Natural killer cell (primary cell): ENCODE results near the gene PWWP2B. TPM values are rescaled to one million over a fixed set of nuclear protein-coding genes. Genes with fewer than 3 reads are reported as not detected.

Experiments used
- ATAC-seq, 3 donors: fragments of 150-1000 bp in 2 of 3; fragments of 200-7000 bp in 1 of 3; cut with Tn5 transposase; 1 replicate in 1 of 3; 2 replicates in 2 of 3; pipeline ENCODE4 v1.10.0; 2021; ENCODE audit warnings: mild to moderate bottlenecking in 2 of 3, moderate library complexity in 2 of 3
- DNase-seq, 2 donors: peaks; one replicate each; pipeline versions ENCODE4 v3.0.0 to v3.0.0-alpha.2; 2013 to 2021; ENCODE audit warnings: mixed read lengths in 1 of 2
- H3K27ac ChIP-seq: one replicate; pipeline ENCODE4 v1.5.1; 2013; ENCODE audit warnings: mild to moderate bottlenecking, low read length
- H3K27me3 ChIP-seq: one replicate; pipeline ENCODE4 v1.6.1; 2013; ENCODE audit warnings: low read length; ENCODE audit not compliant: control insufficient read depth, insufficient read depth
- H3K36me3 ChIP-seq: one replicate; pipeline ENCODE4 v1.6.1; 2013; ENCODE audit warnings: low read length; ENCODE audit not compliant: control insufficient read depth, insufficient read depth
- H3K4me1 ChIP-seq: one replicate; pipeline ENCODE4 v1.6.1; 2013; ENCODE audit warnings: low read length; ENCODE audit not compliant: control insufficient read depth, insufficient read depth
- H3K4me3 ChIP-seq: one replicate; pipeline ENCODE4 v1.5.1; 2013; ENCODE audit warnings: low read length
- H3K9me3 ChIP-seq: one replicate; pipeline ENCODE4 v1.6.1; 2013; ENCODE audit warnings: low read length; ENCODE audit not compliant: control insufficient read depth, insufficient read depth
- H3K27ac Mint-ChIP-seq, 2 donors: one replicate each; pipeline ENCODE4 v1.8.0; 2022; ENCODE audit warnings: mild to moderate bottlenecking in 2 of 2, mixed read lengths in 2 of 2, moderate library complexity in 1 of 2
- H3K27me3 Mint-ChIP-seq, 2 donors: one replicate each; pipeline ENCODE4 v1.8.0; 2022; ENCODE audit warnings: low read depth in 2 of 2, mixed read lengths in 2 of 2
- H3K36me3 Mint-ChIP-seq: one replicate; pipeline ENCODE4 v1.8.0; 2022; ENCODE audit warnings: mixed read lengths
- H3K4me1 Mint-ChIP-seq, 2 donors: one replicate each; pipeline ENCODE4 v1.8.0; 2022; ENCODE audit warnings: mixed read lengths in 2 of 2
- H3K4me3 Mint-ChIP-seq: one replicate; pipeline ENCODE4 v1.8.0; 2022; ENCODE audit warnings: mild to moderate bottlenecking, moderate library complexity, mixed read lengths
- H3K9me3 Mint-ChIP-seq, 2 donors: one replicate each; pipeline ENCODE4 v1.8.0; 2022; ENCODE audit warnings: mixed read lengths in 2 of 2
- CTCF ChIP-seq: fragments of 200-600 bp; IDR thresholded peaks from one replicate; pipeline ENCODE4 v1.8.0; 2022; ENCODE audit warnings: antibody characterized with exemption
- WGBS: methylation state at CpG from one replicate; pipeline ENCODE4 v1.1.7; 2013; ENCODE audit warnings: missing lambda C conversion rate; ENCODE audit not compliant: insufficient coverage; 5-methylcytosine and 5-hydroxymethylcytosine counted together
- intact Hi-C: fragments of 100-400 bp; cut with micrococcal nuclease; formaldehyde crosslinking; loops from one replicate; pipeline ENCODE4 v1.14.2; 2022
- total RNA-seq, 4 donors: library from RNA; stranded (reverse); fragments of 120-200 nt in 1 of 4; gene quantifications; one replicate each; pipeline versions ENCODE4 v1.2.3 to v1.2.4, GENCODE V29; 2013 to 2022

Gene PWWP2B
- total RNA-seq, 3 donors from 2014 or later (not counting 1 experiment from before 2014, with no cell fraction given): 23.7 to 29.5 (median 24.4) TPM

- Histone ChIP-seq H3K27me3 (no peaks in the 10 kb centered on the region), H3K4me1 (peaks cover 51% of the 10 kb centered on the region), H3K27ac (peak overlapping the region; percentile 49), H3K4me3 (no peak overlapping the region), H3K36me3 (peaks cover 13% of the 10 kb centered on the region), H3K9me3 (no peaks in the 10 kb centered on the region)
- Mint-ChIP-seq H3K9me3 (no peaks in the 10 kb centered on the region), H3K27me3 (no peaks in the 10 kb centered on the region), H3K36me3 (no peaks in the 10 kb centered on the region), H3K4me3 (peak overlapping the region; percentile 49), H3K4me1 (peaks cover 23 to 58% of the 10 kb centered on the region in 2 donors), H3K27ac (peak overlapping the region; percentile 36 to 80)
- DNase-seq (no peak), ATAC-seq (peak in 2 of 3 donors; percentile 11 to 38)
- no peak for TF ChIP-seq CTCF
- 66% methylated on average over 27 of the region's 27 CpGs for WGBS
- intact Hi-C loops: no loop called here
These were observed 12.0 kb downstream of the PWWP2B start for GRCh38 chr10:132408823-132409666.

- Mint-ChIP-seq H3K36me3 (no peaks in the 10 kb centered on the region), H3K27me3 (no peaks in the 10 kb centered on the region), H3K9me3 (no peaks in the 10 kb centered on the region), H3K4me1 (peaks cover 27 to 61% of the 10 kb centered on the region in 2 donors), H3K27ac (peak overlapping the region; percentile 22 to 36), H3K4me3 (peak overlapping the region; percentile 58)
- TF ChIP-seq CTCF: no peak
- Histone ChIP-seq H3K27ac (no peak overlapping the region), H3K4me1 (peaks cover 51% of the 10 kb centered on the region), H3K27me3 (no peaks in the 10 kb centered on the region), H3K9me3 (no peaks in the 10 kb centered on the region), H3K36me3 (peaks cover 13% of the 10 kb centered on the region), H3K4me3 (no peak overlapping the region)
- no peak for ATAC-seq
- intact Hi-C loops: no loop called here
- DNase-seq: no peak
- WGBS: 96% methylated on average over 4 of the region's 4 CpGs
These were observed 12.6 kb downstream of the PWWP2B start for GRCh38 chr10:132409667-132410028.

- no peaks in the 10 kb centered on the region for H3K27me3 ChIP-seq
- no peak for DNase-seq
- no peak overlapping the region for H3K4me3 Mint-ChIP-seq
- H3K36me3 Mint-ChIP-seq: no peaks in the 10 kb centered on the region
- WGBS: 93% methylated on average over 28 of the region's 28 CpGs
- H3K27ac ChIP-seq: no peak overlapping the region
- H3K9me3 Mint-ChIP-seq: no peaks in the 10 kb centered on the region
- no peak overlapping the region for H3K4me3 ChIP-seq
- H3K27me3 Mint-ChIP-seq: no peaks in the 10 kb centered on the region
- intact Hi-C loops: no loop called here
- H3K9me3 ChIP-seq: no peaks in the 10 kb centered on the region
- no peak for ATAC-seq
- peak overlapping the region; percentile 22 to 36 for H3K27ac Mint-ChIP-seq
- no peak for TF ChIP-seq CTCF
- H3K4me1 Mint-ChIP-seq: peaks cover 27 to 65% of the 10 kb centered on the region in 2 donors
- H3K36me3 ChIP-seq: peaks cover 16% of the 10 kb centered on the region
- peaks cover 51% of the 10 kb centered on the region for H3K4me1 ChIP-seq
These were observed 13.2 kb downstream of the PWWP2B start for GRCh38 chr10:132410056-132410778.
